Measurements from ENCODE around the gene PLA2G4E.

- TF ChIP-seq POLR2A (IDR thresholded peaks at IDR 0.05; ENCODE audit: borderline replicate concordance, extremely low read depth, insufficient read depth, insufficient read length) (no peak), RAD21 (IDR thresholded peaks at IDR 0.05; ENCODE audit: low read depth) (no peak), CTCF (IDR thresholded peaks at IDR 0.05 in 2 of 3, conservative IDR thresholded peaks at IDR 0.05 in 1 of 3; ENCODE audit: borderline replicate concordance in 1 of 3, insufficient read depth in 1 of 3, low read depth in 2 of 3, low read length in 2 of 3) (no peak), POLR2AphosphoS5 (IDR thresholded peaks at IDR 0.05; ENCODE audit: low read depth, low read length) (no peak), ZNF274 (IDR thresholded peaks at IDR 0.05; ENCODE audit: low read depth, low read length) (no peak), EZH2phosphoT487 (IDR thresholded peaks at IDR 0.05; ENCODE audit: borderline replicate concordance) (no peak), EGR1 (IDR thresholded peaks at IDR 0.05; ENCODE audit: low read depth) (no peak), EZH2 (IDR thresholded peaks at IDR 0.05) (no peak)
- TF ChIP-seq, protein P1, sequence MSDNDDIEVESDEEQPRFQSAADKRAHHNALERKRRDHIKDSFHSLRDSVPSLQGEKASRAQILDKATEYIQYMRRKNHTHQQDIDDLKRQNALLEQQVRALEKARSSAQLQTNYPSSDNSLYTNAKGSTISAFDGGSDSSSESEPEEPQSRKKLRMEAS (IDR thresholded peaks at IDR 0.05) = no peak
Measured at GRCh38 chr15:41949401-41950126, 71.3 kb downstream of the PLA2G4E start.

All from HCT116 (cell line).